ENCODE results near the gene PCDH15. TPM values are rescaled to one million over a fixed set of nuclear protein-coding genes. Genes with fewer than 3 reads are reported as not detected.

Gene PCDH15
- total RNA-seq, 2 experiments from 2014 or later: not detected

DNA sequence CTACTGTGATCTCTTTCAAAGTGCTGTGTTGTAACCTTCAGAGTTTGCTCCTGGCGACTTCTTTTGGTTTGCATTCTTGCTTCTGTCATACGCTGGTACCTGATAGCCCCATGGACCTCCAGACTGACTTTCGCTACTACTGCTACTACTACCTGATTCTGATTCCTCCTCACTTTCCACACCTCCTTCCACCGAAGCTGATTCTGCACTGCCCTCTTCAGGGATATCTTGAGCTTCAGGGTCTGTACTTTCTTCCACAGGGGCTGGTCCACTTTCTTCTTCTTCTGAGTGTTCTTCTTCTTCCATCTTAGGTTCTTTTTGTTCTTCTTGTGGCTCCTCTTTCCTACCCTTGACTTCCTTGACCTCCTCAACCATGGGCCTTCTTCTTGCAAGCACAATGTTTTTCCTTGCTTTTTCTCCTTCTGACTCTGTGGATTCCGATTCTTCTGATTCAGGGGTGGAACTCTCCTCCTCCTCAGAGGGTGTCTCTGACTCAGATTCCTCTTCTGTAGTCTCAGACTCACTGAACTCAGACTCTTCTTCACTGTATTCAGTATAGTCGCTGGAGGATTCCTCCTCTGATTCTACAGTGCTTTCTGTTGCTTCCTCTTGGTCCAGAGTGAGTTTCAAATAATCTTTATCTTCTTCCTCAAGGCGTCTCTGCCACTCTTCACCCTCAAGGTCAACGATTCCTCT, 992.2 kb downstream of the PCDH15 start:
- Mint-ChIP-seq H3K4me1 (no peaks in the 10 kb centered on the region), H3K9me3 (ENCODE audit: low read depth) (peaks cover 10% of the 10 kb centered on the region), H3K4me3 (no peak overlapping the region), H3K27ac (no peak overlapping the region), H3K27me3 (no peaks in the 10 kb centered on the region), H3K36me3 (ENCODE audit: low read depth) (no peaks in the 10 kb centered on the region)
- DNase-seq: no peak
- intact Hi-C loops (cut with DNase I, micrococcal nuclease): no loop called here
- ChIA-PET POLR2A (no interaction called here), CTCF (no interaction called here)
- no peak for ATAC-seq

GRCh38 chr10:53786236-53786900, 1014.7 kb downstream of the PCDH15 start:
- Mint-ChIP-seq H3K36me3 (ENCODE audit: low read depth) (no peaks in the 10 kb centered on the region), H3K27ac (no peak overlapping the region), H3K4me1 (no peaks in the 10 kb centered on the region), H3K27me3 (no peaks in the 10 kb centered on the region), H3K9me3 (ENCODE audit: low read depth) (peaks cover 16% of the 10 kb centered on the region), H3K4me3 (no peak overlapping the region)
- DNase-seq (peak; percentile 3), ATAC-seq (no peak)
- POLR2A ChIA-PET: no interaction called here
- intact Hi-C loops (cut with DNase I, micrococcal nuclease): no loop called here
- CTCF ChIA-PET: no interaction called here

GRCh38 chr10:53771701-53772100, 1029.3 kb downstream of the PCDH15 start:
- no peaks in the 10 kb centered on the region for H3K36me3 Mint-ChIP-seq (ENCODE audit: low read depth)
- H3K4me1 Mint-ChIP-seq: no peaks in the 10 kb centered on the region
- ATAC-seq (no peak), DNase-seq (no peak)
- intact Hi-C loops (cut with DNase I, micrococcal nuclease): no loop called here
- ChIA-PET POLR2A (no interaction called here), CTCF (no interaction called here)
- H3K27me3 Mint-ChIP-seq: no peaks in the 10 kb centered on the region
- H3K9me3 Mint-ChIP-seq (ENCODE audit: low read depth): peaks cover 15% of the 10 kb centered on the region
- no peak overlapping the region for H3K4me3 Mint-ChIP-seq
- H3K27ac Mint-ChIP-seq: no peak overlapping the region

DNA sequence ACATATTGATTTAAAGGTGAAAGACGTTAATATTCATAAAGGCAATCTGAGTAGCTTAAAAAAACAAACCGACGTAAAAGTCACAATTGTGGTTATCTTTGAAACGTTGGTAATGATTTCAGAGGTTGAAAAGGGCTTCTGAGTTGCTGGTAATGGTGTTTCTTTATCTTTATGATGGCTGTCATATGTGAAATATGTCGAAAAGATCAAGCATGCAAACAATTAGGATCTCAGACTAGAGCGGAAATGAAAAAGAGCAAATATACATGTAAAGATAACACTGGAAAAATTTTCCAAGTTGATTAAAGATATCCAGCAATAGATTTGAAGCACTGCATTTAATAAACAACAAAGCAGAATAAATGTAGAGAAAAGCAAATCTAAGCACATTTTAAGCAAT, 1030.1 kb downstream of the PCDH15 start:
- no peaks in the 10 kb centered on the region for H3K36me3 Mint-ChIP-seq (ENCODE audit: low read depth)
- no peaks in the 10 kb centered on the region for H3K4me1 Mint-ChIP-seq
- H3K27ac Mint-ChIP-seq: no peak overlapping the region
- ChIA-PET CTCF (no interaction called here), POLR2A (no interaction called here)
- intact Hi-C loops (cut with DNase I, micrococcal nuclease): no loop called here
- no peak for DNase-seq
- H3K27me3 Mint-ChIP-seq: no peaks in the 10 kb centered on the region
- H3K9me3 Mint-ChIP-seq (ENCODE audit: low read depth): peaks cover 16% of the 10 kb centered on the region
- ATAC-seq: no peak
- no peak overlapping the region for H3K4me3 Mint-ChIP-seq

DNA sequence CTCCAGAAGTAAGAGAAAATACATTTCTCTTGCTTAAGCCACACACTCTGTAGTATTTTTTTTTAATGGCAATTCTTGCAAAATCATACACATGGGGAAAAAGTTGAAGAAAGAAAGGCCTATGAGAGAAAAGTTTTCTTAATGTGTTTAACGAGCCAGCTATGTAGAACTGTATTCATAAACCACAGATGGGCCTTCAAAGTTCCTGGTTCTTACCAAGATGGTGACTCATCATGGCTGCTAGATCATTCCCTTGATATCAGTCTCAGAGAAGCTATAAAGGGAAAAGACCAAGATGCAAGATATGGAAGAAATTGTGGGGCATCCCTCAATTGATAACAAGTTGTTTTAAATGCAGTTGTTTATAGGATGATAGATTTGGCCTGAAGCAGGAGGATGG, 1035.7 kb downstream of the PCDH15 start:
- H3K27ac Mint-ChIP-seq: no peak overlapping the region
- ATAC-seq (no peak), DNase-seq (no peak)
- H3K4me1 Mint-ChIP-seq: no peaks in the 10 kb centered on the region
- intact Hi-C loops (cut with DNase I, micrococcal nuclease): no loop called here
- no peak overlapping the region for H3K4me3 Mint-ChIP-seq
- no peaks in the 10 kb centered on the region for H3K27me3 Mint-ChIP-seq
- H3K36me3 Mint-ChIP-seq (ENCODE audit: low read depth): no peaks in the 10 kb centered on the region
- H3K9me3 Mint-ChIP-seq (ENCODE audit: low read depth): peaks cover 8% of the 10 kb centered on the region
- CTCF ChIA-PET: interaction anchor here (0.5 kb wide), 1 partner anchor 33 kb away, joined by 3 read pairs; no protein-coding TSS in a partner anchor
- POLR2A ChIA-PET: no interaction called here

DNA sequence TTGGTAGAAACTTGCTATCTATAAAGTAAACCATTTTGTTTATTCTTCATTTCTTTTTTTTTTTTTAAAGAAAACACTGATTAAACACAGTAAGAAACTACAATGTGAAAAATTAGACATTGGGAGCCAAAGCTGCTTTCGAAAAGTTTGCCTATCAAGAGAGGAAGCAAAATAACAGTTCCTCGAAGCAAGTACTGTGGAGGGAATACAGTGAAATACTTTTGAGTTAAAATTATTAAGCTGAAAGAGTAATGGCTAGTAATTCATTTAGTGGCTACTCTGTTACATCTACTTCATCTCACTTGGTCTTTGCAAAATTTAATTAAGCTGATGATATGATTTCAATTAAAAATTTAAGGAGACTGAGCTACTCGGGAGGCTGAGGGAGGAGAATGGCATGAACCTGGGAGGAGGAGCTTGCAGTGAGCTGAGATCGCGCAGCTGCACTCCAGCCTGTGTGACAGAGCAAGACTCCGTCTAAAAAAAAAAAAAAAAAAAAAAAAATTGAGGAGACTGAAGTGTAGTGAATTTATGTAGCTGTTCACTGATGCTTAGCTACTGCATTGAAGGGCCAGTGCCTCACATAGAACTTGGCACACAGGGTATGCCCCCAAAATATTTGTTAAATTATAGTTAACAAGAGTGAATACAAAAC, 1046.3 kb downstream of the PCDH15 start:
- no peak for DNase-seq
- Mint-ChIP-seq H3K4me1 (no peaks in the 10 kb centered on the region), H3K27ac (no peak overlapping the region), H3K4me3 (no peak overlapping the region), H3K36me3 (ENCODE audit: low read depth) (no peaks in the 10 kb centered on the region), H3K9me3 (ENCODE audit: low read depth) (no peaks in the 10 kb centered on the region), H3K27me3 (no peaks in the 10 kb centered on the region)
- POLR2A ChIA-PET: no interaction called here
- intact Hi-C loops (cut with DNase I, micrococcal nuclease): no loop called here
- CTCF ChIA-PET: no interaction called here
- no peak for ATAC-seq

Small RNA genes lying within 50 kb of the gene (microRNA-seq; reads per million reads assigned to microRNA genes)
- not detected for gene MIR548F1 (ENCODE audit: borderline replicate concordance)

Measured in activated CD4-positive, alpha-beta T cell treated with anti-CD3 and anti-CD28 coated beads for 36 hours (primary cell).